Activated T-cell treated with anti-CD3 and anti-CD28 coated beads, Interleukin-2, amount 50 U/mL, for 24 hours (primary cell): ENCODE data around the gene ADAMTSL1.

Source experiments
- DNase-seq: peaks from one replicate; pipeline ENCODE4 v3.0.0-alpha.2; 2020
- H3K27ac Mint-ChIP-seq: 2 replicates; pipeline ENCODE4 v1.8.0; 2020; ENCODE audit warnings: mild to moderate bottlenecking, mixed read lengths
- H3K27me3 Mint-ChIP-seq: 2 replicates; pipeline ENCODE4 v1.8.0; 2020; ENCODE audit warnings: mixed read lengths
- H3K36me3 Mint-ChIP-seq: 2 replicates; pipeline ENCODE4 v1.8.0; 2020; ENCODE audit warnings: low read depth, mixed read lengths
- H3K4me1 Mint-ChIP-seq: 2 replicates; pipeline ENCODE4 v1.8.0; 2020; ENCODE audit warnings: low read depth, mixed read lengths
- H3K4me3 Mint-ChIP-seq: 2 replicates; pipeline ENCODE4 v1.8.0; 2020; ENCODE audit warnings: mild to moderate bottlenecking, moderate library complexity, mixed read lengths
- H3K9me3 Mint-ChIP-seq: 2 replicates; pipeline ENCODE4 v1.8.0; 2020; ENCODE audit warnings: mixed read lengths

ADAMTSL1 gene

DNA sequence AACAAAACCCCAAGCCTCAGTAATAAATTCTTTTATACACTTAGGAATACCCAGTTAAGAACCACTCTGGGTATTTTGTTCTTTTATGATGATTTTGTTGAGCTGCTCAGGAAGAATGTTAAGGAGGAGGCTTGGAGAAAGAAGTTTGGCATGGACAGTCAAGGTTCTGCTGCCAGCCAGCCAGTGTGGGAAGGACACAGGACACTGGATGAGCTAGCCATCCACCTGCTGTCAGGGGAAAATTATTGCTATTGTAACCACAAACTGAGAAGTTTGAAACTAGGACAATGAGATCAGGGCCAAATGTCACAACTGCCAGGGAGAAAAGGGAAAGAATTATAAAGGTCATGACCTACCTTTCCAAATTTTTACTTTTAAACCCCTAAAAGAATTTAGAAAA, 25.9 kb upstream of the ADAMTSL1 start:
- H3K36me3 Mint-ChIP-seq, result no peaks in the 10 kb centered on the region
- DNase-seq, result no peak
- H3K27ac Mint-ChIP-seq, result no peak overlapping the region
- H3K27me3 Mint-ChIP-seq, result peaks cover 2% of the 10 kb centered on the region
- no peaks in the 10 kb centered on the region for H3K9me3 Mint-ChIP-seq
- no peaks in the 10 kb centered on the region for H3K4me1 Mint-ChIP-seq
- no peak overlapping the region for H3K4me3 Mint-ChIP-seq

DNA sequence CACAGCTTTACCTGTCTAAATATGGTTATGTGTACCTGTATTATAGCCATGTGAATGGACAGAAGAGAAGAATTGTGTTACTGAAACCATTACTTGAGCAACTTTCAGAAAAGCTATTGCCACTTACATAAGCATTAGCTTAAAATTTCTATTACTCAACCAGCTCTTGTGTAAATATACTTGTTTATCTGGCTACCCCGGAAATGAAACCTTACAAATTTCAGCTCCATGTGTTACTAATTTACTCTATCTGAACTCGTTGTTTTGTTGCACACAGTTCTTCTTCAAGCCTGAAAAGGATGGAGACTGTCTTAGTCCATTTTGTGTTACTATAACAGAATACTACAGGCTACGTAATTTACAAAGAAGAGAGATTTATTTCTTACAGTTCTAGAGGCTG, 22.5 kb upstream of the ADAMTSL1 start:
- no peak overlapping the region for H3K27ac Mint-ChIP-seq
- no peak overlapping the region for H3K4me3 Mint-ChIP-seq
- no peak for DNase-seq
- no peaks in the 10 kb centered on the region for H3K9me3 Mint-ChIP-seq
- peaks cover 2% of the 10 kb centered on the region for H3K27me3 Mint-ChIP-seq
- no peaks in the 10 kb centered on the region for H3K36me3 Mint-ChIP-seq
- H3K4me1 Mint-ChIP-seq, result no peaks in the 10 kb centered on the region

DNA sequence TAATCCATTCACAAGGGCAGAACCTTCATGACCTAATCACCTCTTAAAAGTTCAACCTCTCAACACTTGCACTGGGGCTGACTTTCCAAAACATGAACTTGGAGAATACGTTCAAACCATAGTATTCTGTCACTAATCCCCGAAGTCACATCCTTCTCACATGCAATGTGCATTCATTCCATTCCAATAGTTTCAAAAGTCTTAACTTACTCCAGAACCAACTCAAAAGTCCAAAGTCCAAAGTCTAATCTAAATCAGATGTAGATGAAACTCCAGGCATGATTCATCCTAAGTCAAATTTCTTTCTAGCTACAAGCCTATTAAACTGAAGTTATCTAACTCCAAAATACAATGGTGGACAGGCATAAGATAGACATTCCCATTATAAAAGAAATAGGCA, 21.7 kb upstream of the ADAMTSL1 start:
- no peak overlapping the region for H3K4me3 Mint-ChIP-seq
- DNase-seq, result no peak
- H3K4me1 Mint-ChIP-seq, result no peaks in the 10 kb centered on the region
- no peak overlapping the region for H3K27ac Mint-ChIP-seq
- peaks cover 2% of the 10 kb centered on the region for H3K27me3 Mint-ChIP-seq
- no peaks in the 10 kb centered on the region for H3K9me3 Mint-ChIP-seq
- no peaks in the 10 kb centered on the region for H3K36me3 Mint-ChIP-seq

DNA sequence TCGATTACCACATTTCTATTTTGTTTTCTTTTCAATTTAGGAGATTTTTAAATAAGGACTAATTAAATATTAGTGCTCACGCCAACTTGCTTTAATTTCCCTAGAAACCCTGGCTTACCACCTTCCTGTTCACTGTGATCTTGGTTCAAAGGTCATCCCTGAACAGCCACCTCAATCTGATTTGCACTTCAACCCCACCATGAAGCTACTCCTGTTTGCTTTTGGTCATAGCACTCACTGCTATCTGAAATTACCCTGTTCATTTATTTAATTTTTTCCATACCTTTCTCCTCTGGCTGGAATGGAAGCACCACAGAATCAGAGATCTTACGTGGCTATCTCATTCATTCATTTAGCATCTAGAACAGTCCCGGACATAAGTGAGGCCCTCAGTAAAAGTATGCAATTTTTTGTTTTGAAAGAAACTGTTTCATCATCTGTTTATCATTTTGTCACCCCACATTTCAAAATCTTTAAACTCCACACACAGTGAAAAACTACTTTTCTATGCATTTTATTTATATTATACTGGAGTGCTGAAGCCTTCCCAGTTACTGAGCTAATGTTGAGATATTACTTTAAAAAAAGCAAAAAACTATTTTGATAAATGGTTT, 17.2 kb upstream of the ADAMTSL1 start:
- no peak overlapping the region for H3K4me3 Mint-ChIP-seq
- no peaks in the 10 kb centered on the region for H3K36me3 Mint-ChIP-seq
- no peaks in the 10 kb centered on the region for H3K9me3 Mint-ChIP-seq
- DNase-seq, result no peak
- H3K4me1 Mint-ChIP-seq, result no peaks in the 10 kb centered on the region
- H3K27ac Mint-ChIP-seq, result no peak overlapping the region
- H3K27me3 Mint-ChIP-seq, result no peaks in the 10 kb centered on the region

DNA sequence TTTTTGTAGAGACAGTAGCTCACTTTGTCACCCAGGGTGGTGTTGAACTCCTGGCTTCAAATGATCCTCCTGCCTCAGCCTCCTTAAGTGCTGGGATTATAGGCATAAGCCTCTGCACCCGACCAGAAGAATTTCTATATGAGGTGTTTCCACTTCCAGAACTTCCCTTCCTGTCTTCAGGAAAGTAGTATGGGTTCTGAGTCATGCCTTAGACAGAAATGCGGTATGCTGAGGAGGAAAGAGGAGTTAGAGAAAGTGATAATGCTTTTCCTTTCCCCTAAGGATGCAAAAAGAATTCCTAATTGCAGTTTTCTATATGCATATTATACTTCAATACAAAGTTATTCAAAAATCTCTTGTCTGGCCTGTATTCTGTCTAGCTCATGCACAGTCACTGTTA, 16.4 kb upstream of the ADAMTSL1 start:
- Mint-ChIP-seq H3K4me1 (no peaks in the 10 kb centered on the region), H3K4me3 (no peak overlapping the region), H3K9me3 (no peaks in the 10 kb centered on the region), H3K27ac (no peak overlapping the region), H3K27me3 (no peaks in the 10 kb centered on the region), H3K36me3 (no peaks in the 10 kb centered on the region)
- no peak for DNase-seq

DNA sequence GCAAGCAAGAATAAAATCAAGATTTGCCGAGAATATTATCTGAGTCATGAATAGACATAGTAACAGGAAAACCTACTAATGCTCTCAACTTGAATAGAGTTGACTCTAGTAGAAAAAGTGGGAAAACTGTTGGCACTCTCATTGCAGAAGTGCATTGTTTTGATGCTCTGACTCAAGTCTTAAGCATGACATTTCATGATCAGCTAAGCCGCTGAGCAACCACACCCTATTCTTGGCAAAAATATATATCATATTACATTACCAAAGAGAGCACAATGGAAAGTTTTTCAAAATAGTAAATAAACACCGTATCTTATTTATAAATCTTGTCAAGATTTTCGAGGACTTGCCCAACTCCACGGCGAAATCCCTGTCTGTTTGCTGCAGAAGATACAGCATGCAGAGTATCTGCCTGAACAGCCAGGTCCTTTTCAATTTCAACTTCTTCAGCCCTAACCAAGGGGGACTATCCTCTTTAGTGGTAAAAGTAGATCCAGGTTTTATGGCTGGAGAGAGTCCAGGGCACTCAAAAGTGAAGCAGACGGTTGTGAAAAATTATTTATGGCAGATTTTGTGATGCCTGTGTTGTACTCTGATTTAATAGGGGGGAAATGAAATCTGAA, 13.9 kb upstream of the ADAMTSL1 start:
- H3K4me3 Mint-ChIP-seq, result no peak overlapping the region
- DNase-seq, result no peak
- H3K9me3 Mint-ChIP-seq, result no peaks in the 10 kb centered on the region
- no peak overlapping the region for H3K27ac Mint-ChIP-seq
- H3K4me1 Mint-ChIP-seq, result no peaks in the 10 kb centered on the region
- H3K36me3 Mint-ChIP-seq, result no peaks in the 10 kb centered on the region
- H3K27me3 Mint-ChIP-seq, result no peaks in the 10 kb centered on the region

DNA sequence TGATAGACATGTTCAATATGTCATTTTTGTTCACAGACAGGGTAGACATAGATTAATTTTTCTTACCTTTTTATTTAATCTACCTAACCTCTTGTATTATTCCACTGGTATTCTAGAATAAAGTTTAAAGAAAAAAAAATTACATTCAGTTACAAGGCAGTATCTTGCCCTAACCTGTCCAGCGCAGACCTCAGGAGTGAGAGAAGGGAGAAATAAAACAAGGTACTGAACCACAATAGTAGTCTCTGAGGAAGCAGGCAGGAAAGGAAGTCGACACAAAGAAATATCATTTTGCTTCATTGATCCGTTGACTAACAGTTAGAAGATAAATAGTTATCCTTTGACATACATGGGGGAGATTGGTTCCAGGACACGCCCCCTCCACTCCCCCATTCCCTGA, 12.5 kb upstream of the ADAMTSL1 start:
- DNase-seq, result no peak
- H3K9me3 Mint-ChIP-seq, result no peaks in the 10 kb centered on the region
- no peaks in the 10 kb centered on the region for H3K27me3 Mint-ChIP-seq
- H3K4me1 Mint-ChIP-seq, result no peaks in the 10 kb centered on the region
- H3K4me3 Mint-ChIP-seq, result no peak overlapping the region
- H3K36me3 Mint-ChIP-seq, result no peaks in the 10 kb centered on the region
- H3K27ac Mint-ChIP-seq, result no peak overlapping the region

DNA sequence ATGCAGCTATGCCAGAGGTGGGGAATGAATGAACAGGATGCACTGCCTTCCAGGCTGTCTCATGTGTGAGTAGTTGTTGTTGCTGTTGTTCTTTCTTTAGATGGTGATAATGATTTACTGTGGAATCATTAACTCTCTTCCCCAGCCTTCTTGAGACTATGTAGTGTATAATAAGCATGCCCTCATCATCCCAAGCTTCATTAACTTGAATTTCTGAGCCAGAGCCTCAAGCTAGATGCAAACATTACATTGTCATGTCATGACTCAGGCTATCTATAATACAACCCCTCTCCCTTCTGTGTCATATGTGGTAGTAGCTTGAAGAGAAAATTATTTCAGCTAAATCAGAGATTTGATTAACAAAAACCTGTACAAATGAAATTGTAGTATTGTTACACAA, 10.0 kb upstream of the ADAMTSL1 start:
- no peak overlapping the region for H3K27ac Mint-ChIP-seq
- H3K4me1 Mint-ChIP-seq, result no peaks in the 10 kb centered on the region
- H3K27me3 Mint-ChIP-seq, result no peaks in the 10 kb centered on the region
- no peaks in the 10 kb centered on the region for H3K9me3 Mint-ChIP-seq
- H3K36me3 Mint-ChIP-seq, result no peaks in the 10 kb centered on the region
- no peak overlapping the region for H3K4me3 Mint-ChIP-seq
- DNase-seq, result no peak

DNA sequence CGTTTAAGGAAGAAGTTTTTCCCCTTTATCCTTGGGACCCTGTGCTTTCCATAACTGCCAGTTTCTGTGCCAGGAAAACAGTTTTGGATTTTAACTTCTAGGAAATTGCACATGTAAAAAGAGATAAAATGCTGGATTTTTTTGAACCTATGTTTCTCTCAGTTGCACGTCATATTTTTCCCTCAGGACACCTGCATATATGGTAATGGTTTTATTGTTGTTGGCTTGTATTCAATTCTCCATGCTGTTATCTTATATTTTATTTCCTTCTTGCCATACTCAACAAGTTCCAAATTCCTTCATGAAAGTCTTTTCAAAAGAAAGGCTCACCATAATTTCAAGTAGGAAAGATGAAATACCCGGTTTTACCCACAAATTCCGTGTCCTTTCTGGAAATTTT, 7.9 kb upstream of the ADAMTSL1 start:
- Mint-ChIP-seq H3K4me1 (no peaks in the 10 kb centered on the region), H3K36me3 (no peaks in the 10 kb centered on the region), H3K27ac (no peak overlapping the region), H3K27me3 (no peaks in the 10 kb centered on the region), H3K9me3 (no peaks in the 10 kb centered on the region), H3K4me3 (no peak overlapping the region)
- DNase-seq, result no peak

DNA sequence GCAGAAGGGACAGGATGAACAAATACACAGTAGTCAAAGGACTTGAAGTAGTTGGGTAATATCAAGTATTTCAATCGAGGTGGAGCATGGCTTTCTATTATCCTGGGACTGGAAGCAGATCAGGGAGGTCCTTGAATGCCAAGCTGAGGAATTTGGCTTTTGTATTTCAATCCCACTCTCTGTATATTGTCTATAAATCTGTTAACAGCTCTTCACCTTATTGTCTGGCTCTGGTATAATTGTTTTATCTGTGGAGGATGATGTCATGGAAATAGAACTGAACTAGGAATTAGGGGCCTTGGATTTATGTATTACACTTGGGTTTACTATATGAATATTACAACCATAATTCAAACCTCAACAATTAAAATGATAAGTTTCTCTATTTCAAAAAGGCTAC, 6.3 kb upstream of the ADAMTSL1 start:
- H3K4me3 Mint-ChIP-seq, result no peak overlapping the region
- H3K27ac Mint-ChIP-seq, result no peak overlapping the region
- no peaks in the 10 kb centered on the region for H3K9me3 Mint-ChIP-seq
- DNase-seq, result no peak
- no peaks in the 10 kb centered on the region for H3K27me3 Mint-ChIP-seq
- H3K36me3 Mint-ChIP-seq, result no peaks in the 10 kb centered on the region
- no peaks in the 10 kb centered on the region for H3K4me1 Mint-ChIP-seq

DNA sequence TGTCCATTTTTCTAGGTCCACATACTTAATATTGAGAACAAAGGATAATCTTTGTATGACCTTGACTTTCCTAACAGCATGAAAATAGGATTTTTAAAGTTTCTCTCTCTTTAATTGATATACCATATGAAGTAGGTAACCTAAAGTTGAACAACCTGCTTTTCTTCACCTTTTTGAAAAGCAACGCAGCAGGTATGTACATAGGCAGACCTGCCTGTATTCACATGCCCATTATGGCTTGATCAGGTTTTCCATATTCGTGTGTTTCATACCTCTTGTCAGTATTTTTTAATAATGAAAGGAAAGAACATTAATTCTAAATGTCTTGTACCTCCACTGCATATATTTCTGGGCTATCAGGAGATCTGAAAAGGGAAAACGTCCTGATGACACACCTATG, 1.5 kb upstream of the ADAMTSL1 start:
- no peak for DNase-seq
- no peaks in the 10 kb centered on the region for H3K9me3 Mint-ChIP-seq
- peaks cover 1% of the 10 kb centered on the region for H3K4me1 Mint-ChIP-seq
- H3K27ac Mint-ChIP-seq, result no peak overlapping the region
- H3K36me3 Mint-ChIP-seq, result no peaks in the 10 kb centered on the region
- H3K4me3 Mint-ChIP-seq, result no peak overlapping the region
- H3K27me3 Mint-ChIP-seq, result peaks cover 25% of the 10 kb centered on the region

DNA sequence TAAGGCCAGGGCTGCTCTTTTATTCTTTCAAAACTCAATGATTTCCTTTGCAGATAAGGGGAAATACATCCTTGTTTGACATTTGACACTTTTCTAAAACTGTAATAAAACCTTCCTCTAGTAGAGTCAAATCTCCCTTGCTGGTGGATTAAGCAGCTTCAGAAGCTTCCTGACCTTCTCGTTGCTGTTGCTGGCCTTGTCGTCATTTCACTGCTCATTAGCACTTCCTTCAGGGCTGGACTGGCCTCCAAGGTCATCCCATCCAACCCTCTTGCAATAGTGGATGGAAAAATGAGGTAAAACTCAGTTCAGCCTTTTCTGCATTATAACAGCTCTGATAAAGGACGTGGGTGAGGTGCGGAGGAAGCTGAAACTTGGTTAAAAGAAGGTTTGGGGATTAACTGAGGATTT, 1.1 kb upstream of the ADAMTSL1 start:
- Mint-ChIP-seq H3K4me1 (peaks cover 1% of the 10 kb centered on the region), H3K9me3 (no peaks in the 10 kb centered on the region), H3K36me3 (no peaks in the 10 kb centered on the region), H3K4me3 (no peak overlapping the region), H3K27me3 (peaks cover 28% of the 10 kb centered on the region), H3K27ac (no peak overlapping the region)
- no peak for DNase-seq

DNA sequence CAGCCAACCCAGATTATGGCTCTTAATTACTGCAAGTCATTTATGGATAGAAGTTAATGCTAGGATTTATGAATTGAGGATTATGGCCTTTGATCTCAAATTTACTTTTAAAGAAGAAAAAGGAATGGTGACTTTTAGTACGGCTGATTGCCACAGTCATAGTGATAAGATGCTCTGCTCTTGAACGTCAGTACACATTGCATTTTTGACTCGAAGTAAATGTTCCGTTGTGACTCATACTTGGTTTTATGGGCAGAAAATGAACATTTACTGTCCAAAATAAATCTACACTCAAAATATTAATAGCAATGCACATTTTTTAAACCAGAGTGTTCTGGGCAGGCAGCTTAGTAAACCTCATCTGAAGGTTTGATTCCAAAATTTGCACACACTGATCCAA, 830 bp downstream of the ADAMTSL1 start:
- H3K36me3 Mint-ChIP-seq, result no peaks in the 10 kb centered on the region
- H3K27me3 Mint-ChIP-seq, result peaks cover 34% of the 10 kb centered on the region
- H3K27ac Mint-ChIP-seq, result no peak overlapping the region
- DNase-seq, result no peak
- H3K9me3 Mint-ChIP-seq, result no peaks in the 10 kb centered on the region
- no peak overlapping the region for H3K4me3 Mint-ChIP-seq
- H3K4me1 Mint-ChIP-seq, result peaks cover 1% of the 10 kb centered on the region

DNA sequence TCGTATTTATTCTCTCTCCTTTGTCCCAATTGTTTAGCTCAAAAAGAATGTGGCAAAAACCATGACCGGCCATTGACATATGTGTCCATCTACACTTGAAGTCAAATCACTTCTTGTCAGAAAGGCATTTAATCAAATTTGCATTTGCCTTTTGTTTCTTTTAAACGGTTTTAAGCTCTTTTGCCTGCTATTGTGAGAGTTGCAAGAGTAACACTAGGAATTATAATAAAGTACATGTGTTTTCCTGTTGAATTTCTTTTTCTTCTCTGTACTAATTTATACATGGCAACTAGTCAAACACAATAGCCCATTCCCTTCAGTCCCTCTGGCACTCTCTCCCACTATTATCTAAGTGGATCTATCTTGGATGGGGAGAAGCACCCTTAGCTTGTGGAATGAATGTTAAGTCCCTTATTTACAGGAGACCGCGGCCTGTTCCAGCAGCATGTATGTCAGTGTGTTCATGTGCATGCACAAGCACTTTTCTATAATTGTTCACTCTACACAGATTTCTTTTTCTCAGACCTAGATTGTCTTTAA, 3.2 kb downstream of the ADAMTSL1 start:
- DNase-seq, result no peak
- no peaks in the 10 kb centered on the region for H3K36me3 Mint-ChIP-seq
- no peaks in the 10 kb centered on the region for H3K9me3 Mint-ChIP-seq
- H3K4me1 Mint-ChIP-seq, result peaks cover 1% of the 10 kb centered on the region
- H3K27ac Mint-ChIP-seq, result no peak overlapping the region
- H3K4me3 Mint-ChIP-seq, result no peak overlapping the region
- H3K27me3 Mint-ChIP-seq, result peaks cover 34% of the 10 kb centered on the region

DNA sequence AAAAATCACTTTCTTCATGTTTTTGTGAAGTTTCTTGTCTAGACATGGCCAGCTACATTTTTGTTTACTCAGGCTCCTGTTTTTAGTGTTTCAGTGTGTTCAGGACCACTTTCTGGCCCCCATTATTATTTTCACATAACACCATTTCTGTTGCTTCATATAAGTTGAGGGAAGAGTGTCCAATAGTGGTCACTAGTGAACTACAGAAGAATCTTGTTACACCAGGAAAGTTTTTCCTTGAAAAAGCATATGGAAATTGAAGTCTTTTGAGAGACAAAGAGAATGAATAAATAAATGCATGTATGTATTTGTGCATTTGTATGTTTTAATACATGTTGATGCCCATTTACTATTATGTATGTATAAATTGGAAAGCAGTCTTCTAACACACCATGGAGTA, 3.8 kb downstream of the ADAMTSL1 start:
- peaks cover 1% of the 10 kb centered on the region for H3K4me1 Mint-ChIP-seq
- no peaks in the 10 kb centered on the region for H3K36me3 Mint-ChIP-seq
- DNase-seq, result no peak
- no peak overlapping the region for H3K4me3 Mint-ChIP-seq
- H3K27me3 Mint-ChIP-seq, result peaks cover 34% of the 10 kb centered on the region
- no peaks in the 10 kb centered on the region for H3K9me3 Mint-ChIP-seq
- H3K27ac Mint-ChIP-seq, result no peak overlapping the region
